Right lobe of liver (tissue), 4 donors: ENCODE data around the gene JDP2.

Source experiments
- POLR2A ChIP-seq: fragments of 450-650 bp; IDR thresholded peaks from one replicate; pipeline ENCODE4 v1.6.1; 2017; ENCODE audit warnings: antibody characterized with exemption, mild to moderate bottlenecking
- TF ChIP-seq, protein P1 (sequence below), 4 donors: fragments of 200-600 bp in 3 of 4; fragments of 450-650 bp in 1 of 4; IDR thresholded peaks; one replicate each; pipeline versions ENCODE4 v1.5.1 to v1.8.0; 2016 to 2022; ENCODE audit warnings: antibody characterized with exemption in 4 of 4, mild to moderate bottlenecking in 2 of 4
- donor health status: DM: no; HTN: no; CAD: no.
- donor health status: DM: no; HTN: no; CAD: no.
- donor health status: DM: no; HTN: yes; CAD: no.

DNA sequence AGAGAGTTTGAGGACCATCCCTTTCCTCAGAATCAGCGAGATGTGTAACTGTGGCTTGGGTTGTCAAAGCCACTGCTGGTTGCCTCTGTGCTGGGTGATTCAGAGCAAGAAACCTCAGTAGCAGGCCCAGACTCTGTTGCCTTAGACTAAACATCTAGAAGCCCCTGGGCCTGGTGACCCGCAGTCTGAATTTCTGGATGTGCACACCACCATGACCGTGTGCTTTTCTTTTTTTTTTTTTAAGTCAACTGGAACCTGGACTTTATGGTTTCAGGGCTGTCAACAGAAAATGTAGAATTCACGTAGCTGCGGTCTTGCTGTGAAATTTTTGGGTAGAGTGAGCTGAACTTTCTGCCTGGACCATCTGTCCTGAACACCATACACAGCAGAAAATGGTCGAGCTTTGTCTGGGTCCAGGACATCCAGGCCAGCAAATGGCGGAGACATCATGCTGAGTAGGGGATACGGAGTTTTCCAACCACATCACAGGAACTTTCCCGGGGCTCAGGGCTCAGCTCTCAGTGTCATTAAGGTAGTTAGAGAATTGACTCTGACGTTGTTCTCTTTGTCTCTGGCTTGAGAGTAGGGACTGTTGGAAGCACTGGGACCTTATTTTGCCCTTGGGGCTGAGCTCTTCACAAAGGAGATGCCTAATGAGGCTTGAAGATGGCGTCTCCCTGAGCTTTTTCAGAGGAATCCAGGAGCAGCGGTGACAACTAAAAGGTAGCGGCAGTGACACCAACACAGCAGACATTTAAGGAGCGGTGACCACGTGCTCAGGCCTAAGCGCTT, 71.5 kb downstream of the JDP2 start:
- no peak for TF ChIP-seq POLR2A
- TF ChIP-seq, protein P1, sequence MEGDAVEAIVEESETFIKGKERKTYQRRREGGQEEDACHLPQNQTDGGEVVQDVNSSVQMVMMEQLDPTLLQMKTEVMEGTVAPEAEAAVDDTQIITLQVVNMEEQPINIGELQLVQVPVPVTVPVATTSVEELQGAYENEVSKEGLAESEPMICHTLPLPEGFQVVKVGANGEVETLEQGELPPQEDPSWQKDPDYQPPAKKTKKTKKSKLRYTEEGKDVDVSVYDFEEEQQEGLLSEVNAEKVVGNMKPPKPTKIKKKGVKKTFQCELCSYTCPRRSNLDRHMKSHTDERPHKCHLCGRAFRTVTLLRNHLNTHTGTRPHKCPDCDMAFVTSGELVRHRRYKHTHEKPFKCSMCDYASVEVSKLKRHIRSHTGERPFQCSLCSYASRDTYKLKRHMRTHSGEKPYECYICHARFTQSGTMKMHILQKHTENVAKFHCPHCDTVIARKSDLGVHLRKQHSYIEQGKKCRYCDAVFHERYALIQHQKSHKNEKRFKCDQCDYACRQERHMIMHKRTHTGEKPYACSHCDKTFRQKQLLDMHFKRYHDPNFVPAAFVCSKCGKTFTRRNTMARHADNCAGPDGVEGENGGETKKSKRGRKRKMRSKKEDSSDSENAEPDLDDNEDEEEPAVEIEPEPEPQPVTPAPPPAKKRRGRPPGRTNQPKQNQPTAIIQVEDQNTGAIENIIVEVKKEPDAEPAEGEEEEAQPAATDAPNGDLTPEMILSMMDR (IDR thresholded peaks at IDR 0.05), result no peak
